Stimulated activated naive CD4-positive, alpha-beta T cell treated with Interleukin-2 at 50 U/mL for 16 hours (primary cell): Measurements from ENCODE around the gene CAMK2N1.
"Not testable (repeated sequence)": the region's sequence is repeated elsewhere in the genome, so short reads cannot be mapped to it uniquely, and the experiment has no call there.

Experiments
- DNase-seq: peaks from one replicate; lab custom pipeline; 2025; lab: John Stamatoyannopoulos, UW

Gene CAMK2N1

GRCh38 chr1:20485527-20486456, at the start of gene CAMK2N1:
TSS of gene CAMK2N1 (minus strand) at chr1:20486210. CDS start at chr1:20485379, 831 bp downstream.
- DNase-seq, result peak; percentile 50

- DNase-seq, result no peak
These were observed 48.8 kb upstream of the CAMK2N1 start for GRCh38 chr1:20534659-20535417.

- DNase-seq, result no peak
These were observed 47.6 kb upstream of the CAMK2N1 start for GRCh38 chr1:20533635-20534034.

GRCh38 chr1:20530901-20531300, 44.9 kb upstream of the CAMK2N1 start:
- no peak for DNase-seq

GRCh38 chr1:20530306-20530705, 44.3 kb upstream of the CAMK2N1 start:
- DNase-seq, result no peak

- no peak for DNase-seq
These were observed 42.2 kb upstream of the CAMK2N1 start for GRCh38 chr1:20528221-20528620.

GRCh38 chr1:20526267-20526666, 40.3 kb upstream of the CAMK2N1 start:
- no peak for DNase-seq

- DNase-seq, result peak; percentile 46
These were observed 36.2 kb upstream of the CAMK2N1 start for GRCh38 chr1:20521960-20522861.

- not testable (repeated sequence) for DNase-seq
These were observed 33.7 kb upstream of the CAMK2N1 start for GRCh38 chr1:20519609-20520262.

- no peak for DNase-seq
These were observed 25.8 kb upstream of the CAMK2N1 start for GRCh38 chr1:20511518-20512428.

- no peak for DNase-seq
These were observed 22.4 kb upstream of the CAMK2N1 start for GRCh38 chr1:20508411-20508771.

GRCh38 chr1:20507564-20508410, 21.8 kb upstream of the CAMK2N1 start, which contains the start of gene MUL1:
TSS of gene MUL1 (minus strand) at chr1:20508151. CDS start at chr1:20508024, 127 bp downstream.
- peak; percentile 94 for DNase-seq

- DNase-seq, result no peak
These were observed 21.2 kb upstream of the CAMK2N1 start for GRCh38 chr1:20507248-20507563.

- no peak for DNase-seq
These were observed 19.5 kb upstream of the CAMK2N1 start for GRCh38 chr1:20505488-20505887.

GRCh38 chr1:20500716-20501115, 14.7 kb upstream of the CAMK2N1 start:
- no peak for DNase-seq

- no peak for DNase-seq
These were observed 13.7 kb upstream of the CAMK2N1 start for GRCh38 chr1:20499718-20500117.

GRCh38 chr1:20499105-20499504, 13.1 kb upstream of the CAMK2N1 start:
- DNase-seq, result no peak

- no peak for DNase-seq
These were observed 12.1 kb upstream of the CAMK2N1 start for GRCh38 chr1:20498116-20498515.

GRCh38 chr1:20497506-20497905, 11.5 kb upstream of the CAMK2N1 start:
- no peak for DNase-seq
